ENCODE results near the gene SLC22A6.

DNA sequence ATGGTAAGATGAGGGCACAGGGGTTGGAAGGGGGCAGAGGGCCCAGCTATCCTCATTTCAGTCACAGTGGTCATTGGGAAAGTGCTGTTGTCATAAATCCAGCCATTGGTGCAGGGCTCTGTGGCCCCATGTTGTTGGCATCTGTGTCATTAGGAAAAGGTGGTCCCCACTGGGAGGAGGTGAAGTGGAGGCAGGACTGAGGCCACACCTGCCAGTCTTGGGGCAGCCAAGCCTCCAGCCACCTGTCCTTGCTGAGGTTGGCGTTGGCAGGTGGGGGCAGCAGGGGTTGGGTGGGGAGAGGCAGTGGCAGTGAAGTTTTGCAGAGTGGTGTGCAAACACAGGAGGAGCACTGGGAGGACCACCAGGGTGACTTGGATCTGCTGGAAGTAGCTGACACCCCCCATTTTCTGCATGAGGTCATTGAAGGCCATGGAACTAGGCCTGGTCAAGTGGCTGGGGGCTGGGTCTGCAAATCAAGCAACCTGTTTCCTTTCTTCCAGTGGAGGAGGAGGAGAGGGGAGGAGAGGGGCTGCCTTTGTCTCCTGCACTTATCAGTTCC is 25.3 kb downstream of the SLC22A6 start:
- no peak for TF ChIP-seq CTCF (IDR thresholded peaks at IDR 0.05)
- no peak for TF ChIP-seq POLR2A (IDR thresholded peaks at IDR 0.05)
